Left lobe of liver (tissue), 2 donors: ENCODE measurements around the gene AGBL4. TPM values are rescaled to one million over a fixed set of nuclear protein-coding genes. Genes with fewer than 3 reads are reported as not detected.

Experiments used
- ATAC-seq: fragments of 200-7000 bp; cut with Tn5 transposase; one replicate; pipeline ENCODE4 v1.9.1; 2020; ENCODE audit warnings: mild to moderate bottlenecking, moderate library complexity
- DNase-seq: peaks from one replicate; pipeline ENCODE4 v3.0.0-alpha.2; 2020; ENCODE audit warnings: low spot score
- total RNA-seq: library from RNA; stranded (reverse); gene quantifications from one replicate; pipeline ENCODE4 v1.2.1, GENCODE V29; 2021
- donor health status: DM: no; HTN: no; CAD: no; lungs with moderate emphysema.
- donor health status: DM: no; HTN: yes; CAD: no.

The AGBL4 gene
- total RNA-seq, 1 donor from 2014 or later, result 2.2 TPM

DNA sequence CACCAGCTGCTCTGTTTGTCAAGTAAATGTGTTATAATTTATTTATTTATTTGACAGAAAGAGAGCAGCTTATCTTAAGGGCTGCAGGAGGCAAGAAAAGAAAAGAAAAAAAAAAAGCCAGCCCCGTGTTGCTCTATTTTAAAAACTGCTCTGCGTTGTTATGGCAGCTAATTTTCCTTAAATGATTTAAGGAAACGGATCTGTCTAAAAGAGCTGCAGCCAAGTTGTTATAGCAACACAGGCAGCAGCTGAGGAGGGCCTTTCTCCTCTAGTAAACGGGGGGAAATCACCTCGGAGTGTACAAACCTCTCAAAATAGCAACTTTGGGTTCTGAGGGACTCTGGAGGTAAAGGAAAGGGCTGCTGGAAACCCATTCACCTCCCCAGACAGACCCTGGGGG is 1396.3 kb downstream of the AGBL4 start:
- ATAC-seq (no peak), DNase-seq (no peak)

- DNase-seq, result no peak
- no peak for ATAC-seq
Observed at GRCh38 chr1:48619539-48619938, 1404.2 kb downstream of the AGBL4 start.

GRCh38 chr1:48617252-48617651 is 1406.5 kb downstream of the AGBL4 start:
- no peak for ATAC-seq
- no peak for DNase-seq

- ATAC-seq (no peak), DNase-seq (no peak)
Observed at GRCh38 chr1:48616710-48617109, 1407.0 kb downstream of the AGBL4 start.

GRCh38 chr1:48611841-48612240 is 1411.9 kb downstream of the AGBL4 start:
- DNase-seq, result no peak
- no peak for ATAC-seq

GRCh38 chr1:48610628-48611542 is 1412.9 kb downstream of the AGBL4 start:
- ATAC-seq, result no peak
- DNase-seq, result no peak

DNA sequence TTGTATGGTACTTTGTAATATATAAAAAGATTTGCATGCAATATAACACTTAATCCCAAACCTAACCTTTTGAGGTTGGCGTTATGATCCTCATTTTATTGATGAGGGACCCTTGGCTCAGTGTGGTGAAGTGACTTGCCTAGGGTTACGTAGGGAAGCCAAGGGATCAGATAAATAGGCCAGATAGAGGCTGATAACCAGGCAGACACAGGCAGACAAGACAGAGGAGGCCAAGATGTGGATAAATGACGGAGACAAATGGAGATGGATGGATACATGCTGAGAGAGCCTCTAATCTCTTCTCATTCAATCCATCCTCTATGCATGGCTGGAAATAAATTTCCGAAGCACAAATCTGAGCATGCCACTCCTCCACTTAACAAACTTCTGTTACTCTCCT is 1414.9 kb downstream of the AGBL4 start:
- ATAC-seq (no peak), DNase-seq (no peak)

- ATAC-seq (no peak), DNase-seq (no peak)
Observed at GRCh38 chr1:48603222-48603621, 1420.5 kb downstream of the AGBL4 start.

DNA sequence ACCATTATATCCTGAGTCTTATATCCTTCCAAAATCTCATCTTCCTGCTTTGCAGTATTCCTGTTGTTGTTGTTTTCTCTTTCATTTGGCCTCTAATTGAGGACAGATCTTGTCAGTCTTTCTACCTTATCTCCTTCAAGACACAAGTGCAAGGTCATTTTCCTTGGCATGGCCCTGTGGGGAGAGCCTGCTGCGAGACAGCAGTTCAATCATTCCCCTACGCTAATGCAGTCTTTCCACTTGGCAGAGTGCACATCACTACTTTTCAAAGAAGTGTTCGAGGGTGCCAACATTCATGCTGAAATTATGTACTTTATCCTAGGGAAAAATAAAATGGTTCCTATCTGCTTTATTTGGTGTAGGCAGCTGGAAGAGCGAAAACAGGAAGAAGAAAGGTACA is 1421.4 kb downstream of the AGBL4 start:
- no peak for DNase-seq
- ATAC-seq, result no peak

DNA sequence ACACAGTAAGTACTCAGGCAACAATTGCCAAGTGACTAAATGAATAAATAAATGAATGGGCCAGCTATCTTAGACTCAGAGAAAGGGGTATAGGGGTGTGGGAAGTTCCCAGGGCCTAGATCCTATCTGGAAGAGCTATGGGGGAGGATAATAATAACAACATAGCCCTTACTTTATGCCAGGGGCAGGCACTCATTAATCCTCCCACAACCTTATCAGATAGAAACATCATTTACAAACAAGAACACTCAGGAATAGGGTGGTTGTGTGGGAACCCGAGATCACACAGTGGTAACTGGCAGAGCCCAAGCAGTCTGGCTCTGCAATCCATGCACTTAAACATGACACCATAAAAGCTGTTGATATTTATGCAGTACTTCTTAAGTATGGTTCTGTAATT is 1423.6 kb downstream of the AGBL4 start:
- ATAC-seq, result no peak
- DNase-seq, result no peak

DNA sequence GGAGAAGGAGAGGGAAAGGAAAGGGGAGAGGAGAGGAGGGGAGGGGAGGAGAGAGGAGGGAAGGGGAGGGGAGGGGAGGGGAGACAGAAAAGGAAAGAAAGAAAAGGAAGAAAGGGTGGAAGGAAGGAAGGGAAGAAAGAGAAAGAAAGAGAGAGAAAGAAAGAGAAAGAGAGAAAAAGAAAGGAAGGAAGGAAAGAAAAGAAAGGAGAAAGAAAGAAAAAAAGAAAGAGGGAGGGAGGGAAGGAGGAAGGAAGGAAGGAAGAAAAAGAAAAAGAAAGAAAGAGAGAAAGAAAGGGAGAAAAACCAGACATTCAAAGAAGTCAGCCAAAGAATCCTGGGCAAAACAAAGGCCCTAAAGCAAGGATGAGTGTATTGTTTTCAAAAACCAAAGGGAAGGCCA is 1426.1 kb downstream of the AGBL4 start:
- ATAC-seq (no peak), DNase-seq (no peak)

DNA sequence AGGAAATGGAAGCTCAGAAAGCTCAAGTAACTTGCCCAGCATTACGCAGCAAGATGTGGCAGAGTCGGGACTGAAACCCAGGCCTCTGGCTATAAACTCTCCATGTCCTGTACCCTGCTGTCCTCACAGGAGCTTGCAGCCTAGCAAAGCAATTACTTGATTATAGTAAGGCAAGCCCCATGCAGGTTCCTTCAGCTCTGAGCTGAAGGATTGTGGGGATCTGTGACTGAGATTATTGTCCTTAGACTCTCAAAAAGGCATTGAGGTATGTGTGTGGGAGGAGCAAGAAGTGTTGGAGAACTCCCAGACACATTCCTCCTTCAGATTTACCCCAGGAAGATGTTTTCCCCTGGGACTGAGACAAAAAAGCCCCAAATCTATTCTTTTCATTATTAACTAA is 1427.7 kb downstream of the AGBL4 start:
- ATAC-seq (no peak), DNase-seq (no peak)

GRCh38 chr1:48595613-48596012 is 1428.1 kb downstream of the AGBL4 start:
- ATAC-seq, result no peak
- DNase-seq, result no peak

GRCh38 chr1:48592330-48592729 is 1431.4 kb downstream of the AGBL4 start:
- ATAC-seq (no peak), DNase-seq (no peak)

- DNase-seq (no peak), ATAC-seq (no peak)
Observed at GRCh38 chr1:48591181-48591580, 1432.6 kb downstream of the AGBL4 start.

GRCh38 chr1:48588061-48588460 is 1435.7 kb downstream of the AGBL4 start:
- ATAC-seq, result no peak
- no peak for DNase-seq

GRCh38 chr1:48582408-48582807 is 1441.3 kb downstream of the AGBL4 start:
- DNase-seq (no peak), ATAC-seq (no peak)

GRCh38 chr1:48581270-48581669 is 1442.5 kb downstream of the AGBL4 start:
- no peak for ATAC-seq
- no peak for DNase-seq

DNA sequence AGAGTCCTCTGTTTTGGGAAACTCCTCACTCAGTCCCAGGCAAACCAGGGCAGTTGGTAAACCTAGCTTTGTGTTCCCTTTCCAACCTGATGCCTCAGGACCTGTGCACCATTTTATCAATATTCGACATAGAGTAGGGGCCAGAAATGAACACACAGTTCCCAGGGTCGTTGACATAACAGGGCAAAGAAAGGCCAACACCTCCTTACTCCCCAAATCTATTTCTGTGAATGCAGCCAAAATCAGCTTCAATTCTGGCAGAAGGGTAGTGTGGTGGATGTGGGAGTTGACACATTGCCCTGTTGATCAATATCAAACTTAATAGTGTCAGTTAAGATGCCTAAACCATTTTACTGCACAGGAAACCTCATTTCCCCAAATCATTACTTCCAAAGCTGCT is 1447.2 kb downstream of the AGBL4 start:
- ATAC-seq (peak; percentile 60), DNase-seq (no peak)

DNA sequence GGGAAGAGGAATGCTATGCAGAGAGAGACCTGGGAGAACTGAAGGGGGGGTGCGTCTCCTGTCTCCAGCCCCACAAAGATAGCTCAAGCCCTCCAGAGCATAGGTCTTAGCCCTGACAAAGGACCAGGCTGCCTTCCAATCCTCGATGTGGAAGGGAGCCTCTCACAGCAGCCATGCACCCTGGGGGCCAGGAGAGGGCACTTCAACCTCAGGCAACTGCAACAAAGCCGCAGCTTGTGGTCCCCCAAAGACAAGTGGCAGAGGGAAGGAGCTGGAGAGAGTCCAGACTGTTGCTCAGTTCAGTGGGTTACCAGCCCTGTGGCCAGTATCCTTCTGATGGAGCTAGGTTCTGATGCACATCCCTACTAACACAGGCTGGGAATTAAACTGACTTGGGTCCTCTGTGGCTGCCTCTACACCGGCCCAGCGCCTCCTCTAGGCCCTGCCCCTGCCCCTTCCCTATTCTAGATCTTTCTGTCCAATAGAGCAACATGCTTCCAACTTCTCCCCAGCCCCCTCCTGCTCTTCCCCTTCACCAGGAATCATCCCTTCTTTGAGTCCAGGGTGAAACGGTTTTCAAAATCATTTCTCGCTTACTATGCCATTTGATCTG is 1451.0 kb downstream of the AGBL4 start:
- ATAC-seq (peak; percentile 84), DNase-seq (peak; percentile 50)

DNA sequence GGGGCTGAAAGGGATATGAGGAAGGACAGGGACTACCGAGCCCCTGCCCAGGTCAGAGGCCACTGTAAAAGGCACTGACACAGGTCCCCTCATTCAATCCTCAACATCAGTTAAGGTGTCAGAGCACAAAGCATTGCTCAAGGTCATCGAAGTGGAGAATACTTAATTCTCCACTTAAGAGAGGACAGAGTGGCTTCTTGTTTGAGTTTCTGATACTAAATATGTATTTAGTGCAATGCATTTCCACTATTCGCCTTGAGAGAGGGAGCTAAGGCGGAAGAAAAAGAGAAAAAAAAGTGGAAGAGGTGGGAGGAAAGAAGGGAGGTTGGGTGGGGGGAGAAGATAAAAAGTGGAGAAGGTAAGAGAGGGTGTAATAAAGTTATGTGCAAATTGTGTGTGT is 1451.6 kb downstream of the AGBL4 start:
- ATAC-seq (no peak), DNase-seq (no peak)

DNA sequence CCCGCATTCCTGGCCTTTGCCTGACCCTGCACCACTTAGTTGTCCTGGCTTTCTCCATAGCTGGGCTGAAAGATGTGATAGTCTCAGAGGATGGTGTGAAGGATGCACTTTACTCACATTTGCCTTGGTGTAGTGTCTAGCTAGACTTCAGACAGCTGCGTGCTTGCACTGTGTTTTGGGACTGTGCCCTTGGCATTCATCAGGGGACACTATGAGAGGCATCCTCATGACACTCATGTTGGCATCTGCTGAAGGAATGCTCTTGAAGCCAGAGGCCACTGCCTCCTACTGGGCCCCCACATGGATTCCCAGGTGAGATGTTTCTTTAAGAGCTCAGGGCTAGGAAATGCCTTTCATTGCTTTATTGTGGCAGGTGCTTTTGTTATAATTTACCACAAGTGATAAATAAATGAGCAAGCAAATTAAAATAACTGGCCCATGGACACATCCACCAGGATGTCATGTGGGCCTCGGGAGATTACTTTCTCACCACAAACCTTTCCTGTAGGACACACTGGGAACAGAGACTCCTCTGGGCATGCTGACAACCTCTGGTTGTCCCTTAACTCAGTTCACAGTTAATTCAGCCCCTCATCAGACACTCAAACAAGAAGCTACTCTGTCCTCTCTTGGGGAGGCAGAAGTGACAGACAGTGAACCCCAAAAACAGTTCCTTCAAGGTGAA is 1452.3 kb downstream of the AGBL4 start:
- ATAC-seq (no peak), DNase-seq (no peak)
